A549 (cell line): Measurements from ENCODE around the gene SCARB1. TPM values are rescaled to one million over a fixed set of nuclear protein-coding genes. Genes with fewer than 3 reads are reported as not detected.

ENCODE experiments used
- ATAC-seq, 2 experiments: fragments of 200-7000 bp in 1 of 2; fragments of >200 bp in 1 of 2; cut with Nextera tagmentation in 1 of 2; cut with Tn5 transposase in 1 of 2; 3 replicates each; pipeline versions ENCODE4 v1.8.0 to v1.9.1; 2018 to 2020; ENCODE audit warnings: mild to moderate bottlenecking in 1 of 2, moderate library complexity in 1 of 2
- CTCF ChIA-PET: fragments of 300-600 bp; sonication (Branson Sonifier 250); formaldehyde crosslinking; extraction: SDS; loops from one replicate; lab custom pipeline; 2021; ENCODE audit warnings: antibody characterized with exemption, inconsistent platforms; lab: Yijun Ruan, JAX
- POLR2A ChIA-PET: fragments of 350-600 bp; formaldehyde crosslinking; extraction: SDS; loops from one replicate; lab custom pipeline; 2021; ENCODE audit warnings: antibody characterized with exemption, inconsistent platforms; lab: Yijun Ruan, JAX
- DNase-seq, 2 experiments: peaks; one replicate each; pipeline versions ENCODE4 v3.0.0 to v3.0.0-alpha.2; 2011 to 2016; ENCODE audit warnings: low read depth in 1 of 2, low spot score in 1 of 2
- FAIRE-seq: peaks from 2 replicates; lab custom pipeline; 2011; peaks lifted over from hg19 to GRCh38; lab: Jason Lieb, UNC
- H3K27ac ChIP-seq, 2 experiments: fragments of >200 bp; sonication (Bioruptor Twin); formaldehyde crosslinking; 3 replicates each; pipeline ENCODE4 v1.5.1; 2016 to 2017
- H3K4me1 ChIP-seq: fragments of >200 bp; sonication (Bioruptor Twin); formaldehyde crosslinking; 3 replicates; pipeline ENCODE4 v1.6.1; 2016
- H3K4me2 ChIP-seq: fragments of >200 bp; sonication (Bioruptor Twin); formaldehyde crosslinking; 3 replicates; pipeline ENCODE4 v1.6.1; 2016
- H3K4me3 ChIP-seq: fragments of >200 bp; sonication (Bioruptor Twin); formaldehyde crosslinking; 3 replicates; pipeline ENCODE4 v1.5.1; 2016
- H3K9me3 ChIP-seq: fragments of >200 bp; sonication (Bioruptor Twin); formaldehyde crosslinking; 3 replicates; pipeline ENCODE4 v1.6.1; 2016
- BHLHE40 ChIP-seq: IDR thresholded peaks from 2 replicates; pipeline ENCODE4 v1.6.1; 2012; ENCODE audit warnings: low read depth, low read length, inconsistent platforms
- EHF ChIP-seq: fragments of 250-450 bp; sonication (Bioruptor Pico); IDR thresholded peaks from 2 replicates; pipeline ENCODE4 v1.5.0; 2020; ENCODE audit warnings: mild to moderate bottlenecking
- FOSB ChIP-seq: fragments of 250-450 bp; sonication (Bioruptor Pico); IDR thresholded peaks from 2 replicates; pipeline ENCODE4 v1.5.0; 2020; ENCODE audit warnings: mild to moderate bottlenecking, moderate library complexity
- GATA3 ChIP-seq: IDR thresholded peaks from 2 replicates; pipeline ENCODE4 v1.6.1; 2012; ENCODE audit warnings: borderline replicate concordance
- HES2 ChIP-seq: fragments of >200 bp; sonication (Bioruptor Twin); formaldehyde crosslinking; IDR thresholded peaks from 2 replicates; pipeline ENCODE4 v1.6.1; 2016
- HEYL ChIP-seq: fragments of 250-450 bp; sonication (Bioruptor Pico); IDR thresholded peaks from 2 replicates; pipeline ENCODE4 v1.8.0; 2021; ENCODE audit warnings: mild to moderate bottlenecking, moderate library complexity
- HOXA7 ChIP-seq: fragments of 250-450 bp; sonication (Bioruptor Pico); IDR thresholded peaks from 2 replicates; pipeline ENCODE4 v1.5.0; 2020; ENCODE audit warnings: mild to moderate bottlenecking, moderate library complexity
- HOXB5 ChIP-seq: fragments of 250-450 bp; sonication (Bioruptor Pico); IDR thresholded peaks from 2 replicates; pipeline ENCODE4 v1.5.0; 2020; ENCODE audit warnings: mild to moderate bottlenecking, moderate library complexity
- MAFK ChIP-seq: fragments of 450-650 bp; IDR thresholded peaks from 2 replicates; pipeline ENCODE4 v1.6.1; 2014; ENCODE audit not compliant: partially characterized antibody
- NFE2L2 ChIP-seq: fragments of 150-350 bp; conservative IDR thresholded peaks from 2 replicates; pipeline ENCODE4 v1.6.1; 2014; ENCODE audit warnings: low read length
- NPAS2 ChIP-seq: fragments of 250-450 bp; sonication (Bioruptor Pico); IDR thresholded peaks from 2 replicates; pipeline ENCODE4 v1.8.0; 2022; ENCODE audit warnings: mild to moderate bottlenecking, moderate library complexity, borderline replicate concordance
- PBX3 ChIP-seq: IDR thresholded peaks from 2 replicates; pipeline ENCODE4 v1.6.1; 2012
- PHF8 ChIP-seq: fragments of 200-600 bp; sonication (generic); IDR thresholded peaks from 2 replicates; pipeline ENCODE4 v1.6.1; 2016; ENCODE audit warnings: low read depth, mild to moderate bottlenecking, antibody characterized with exemption, moderate library complexity, borderline replicate concordance
- RNF2 ChIP-seq: fragments of 200-600 bp; sonication (generic); IDR thresholded peaks from 2 replicates; pipeline ENCODE4 v1.6.1; 2016; ENCODE audit warnings: low read depth, mild to moderate bottlenecking, antibody characterized with exemption, moderate library complexity, borderline replicate concordance
- TFCP2L1 ChIP-seq: fragments of 250-450 bp; sonication (Bioruptor Pico); IDR thresholded peaks from 2 replicates; pipeline ENCODE4 v1.5.0; 2021; ENCODE audit warnings: mild to moderate bottlenecking
- TP53 ChIP-seq: fragments of 250-450 bp; sonication (Bioruptor Pico); IDR thresholded peaks from 2 replicates; pipeline ENCODE4 v1.5.0; 2021; ENCODE audit warnings: mild to moderate bottlenecking, moderate library complexity
- ZC3H11A ChIP-seq: fragments of 450-650 bp; IDR thresholded peaks from 2 replicates; pipeline ENCODE4 v1.6.1; 2014; ENCODE audit warnings: antibody characterized with exemption, mild to moderate bottlenecking
- ZNF302 ChIP-seq: fragments of 250-450 bp; sonication (Bioruptor Pico); IDR thresholded peaks from 2 replicates; pipeline ENCODE4 v1.9.0; 2021; ENCODE audit warnings: inconsistent platforms, mild to moderate bottlenecking, moderate library complexity
- WGBS: methylation state at CpG from one replicate; pipeline ENCODE4 v1.1.6; 2017; ENCODE audit errors: missing lambda C conversion rate; 5-methylcytosine and 5-hydroxymethylcytosine counted together
- polyA plus RNA-seq, 4 experiments: library from polyadenylated mRNA; depleted of rRNA in 3 of 4; stranded (reverse); fragments of >200 nt; fragmentation: RNase III in 1 of 4; extraction: RNeasy Plus Mini Kit Qiagen cat#74134 plus additional on column Dnase treatment in 1 of 4; gene quantifications; 2 replicates in 3 of 4; 3 replicates in 1 of 4; pipeline ENCODE4 v1.2.3, GENCODE V29; 2011 to 2017
- TF ChIP-seq, protein P1 (sequence below): fragments of 200-600 bp; sonication (generic); IDR thresholded peaks from 2 replicates; pipeline ENCODE4 v1.6.1; 2016; ENCODE audit warnings: antibody characterized with exemption, mild to moderate bottlenecking, moderate library complexity
- TF ChIP-seq, protein P2 (sequence below): IDR thresholded peaks from 2 replicates; pipeline ENCODE4 v1.6.1; 2012

The SCARB1 gene
- polyA plus RNA-seq, 2 of the 4 experiments (the other 2 are of a cell fraction): 81.1 to 154 TPM

- TF ChIP-seq, protein P1, sequence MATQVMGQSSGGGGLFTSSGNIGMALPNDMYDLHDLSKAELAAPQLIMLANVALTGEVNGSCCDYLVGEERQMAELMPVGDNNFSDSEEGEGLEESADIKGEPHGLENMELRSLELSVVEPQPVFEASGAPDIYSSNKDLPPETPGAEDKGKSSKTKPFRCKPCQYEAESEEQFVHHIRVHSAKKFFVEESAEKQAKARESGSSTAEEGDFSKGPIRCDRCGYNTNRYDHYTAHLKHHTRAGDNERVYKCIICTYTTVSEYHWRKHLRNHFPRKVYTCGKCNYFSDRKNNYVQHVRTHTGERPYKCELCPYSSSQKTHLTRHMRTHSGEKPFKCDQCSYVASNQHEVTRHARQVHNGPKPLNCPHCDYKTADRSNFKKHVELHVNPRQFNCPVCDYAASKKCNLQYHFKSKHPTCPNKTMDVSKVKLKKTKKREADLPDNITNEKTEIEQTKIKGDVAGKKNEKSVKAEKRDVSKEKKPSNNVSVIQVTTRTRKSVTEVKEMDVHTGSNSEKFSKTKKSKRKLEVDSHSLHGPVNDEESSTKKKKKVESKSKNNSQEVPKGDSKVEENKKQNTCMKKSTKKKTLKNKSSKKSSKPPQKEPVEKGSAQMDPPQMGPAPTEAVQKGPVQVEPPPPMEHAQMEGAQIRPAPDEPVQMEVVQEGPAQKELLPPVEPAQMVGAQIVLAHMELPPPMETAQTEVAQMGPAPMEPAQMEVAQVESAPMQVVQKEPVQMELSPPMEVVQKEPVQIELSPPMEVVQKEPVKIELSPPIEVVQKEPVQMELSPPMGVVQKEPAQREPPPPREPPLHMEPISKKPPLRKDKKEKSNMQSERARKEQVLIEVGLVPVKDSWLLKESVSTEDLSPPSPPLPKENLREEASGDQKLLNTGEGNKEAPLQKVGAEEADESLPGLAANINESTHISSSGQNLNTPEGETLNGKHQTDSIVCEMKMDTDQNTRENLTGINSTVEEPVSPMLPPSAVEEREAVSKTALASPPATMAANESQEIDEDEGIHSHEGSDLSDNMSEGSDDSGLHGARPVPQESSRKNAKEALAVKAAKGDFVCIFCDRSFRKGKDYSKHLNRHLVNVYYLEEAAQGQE: no peak
- TF ChIP-seq HOXB5 (peak; percentile 87; the same call in 1 of the 2 replicates), MAFK (peak; percentile 100), ZNF302 (CRISPR knock-in tag) (peak; percentile 86), NPAS2 (peak; percentile 6; the same call in 1 of the 2 replicates), HEYL (CRISPR knock-in tag) (peak; percentile 67; the same call in 1 of the 2 replicates), TP53 (CRISPR knock-in tag) (no peak), BHLHE40 (no peak), NFE2L2 (peak; percentile 100), FOSB (CRISPR knock-in tag) (0 out of 2 replicates have a peak, but pooled peaks have one; percentile 19), PHF8 (no peak), TFCP2L1 (CRISPR knock-in tag) (no peak), HES2 (no peak), EHF (peak; percentile 84), HOXA7 (CRISPR knock-in tag) (no peak), ZC3H11A (no peak)
- TF ChIP-seq, protein P2, sequence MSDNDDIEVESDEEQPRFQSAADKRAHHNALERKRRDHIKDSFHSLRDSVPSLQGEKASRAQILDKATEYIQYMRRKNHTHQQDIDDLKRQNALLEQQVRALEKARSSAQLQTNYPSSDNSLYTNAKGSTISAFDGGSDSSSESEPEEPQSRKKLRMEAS: peak; percentile 79
Observed at GRCh38 chr12:124867401-124867930, 3.8 kb upstream of the SCARB1 start (continued).

GRCh38 chr12:124866883-124867400 lies 3.3 kb upstream of the SCARB1 start:
- no peaks in the 10 kb centered on the region for H3K9me3 ChIP-seq
- ATAC-seq: no peak
- DNase-seq: no peak
- H3K4me1 ChIP-seq: peaks cover 25% of the 10 kb centered on the region
- no peak overlapping the region for H3K4me3 ChIP-seq
- ChIA-PET CTCF (interaction anchor here (1.2 kb wide), 1 partner anchor 73 kb away, joined by 3 read pairs; no protein-coding TSS in a partner anchor), POLR2A (no interaction called here)
- no peak for FAIRE-seq
- peak overlapping the region; percentile 66 to 81 for H3K27ac ChIP-seq
- whole genome bisulfite sequencing: 89% methylated on average over 9 of the region's 9 CpGs
- no peak for TF ChIP-seq TFCP2L1 (CRISPR knock-in tag)
- TF ChIP-seq FOSB (CRISPR knock-in tag): no peak
- no peak for TF ChIP-seq PBX3
- H3K4me2 ChIP-seq: peak overlapping the region; percentile 54

DNA sequence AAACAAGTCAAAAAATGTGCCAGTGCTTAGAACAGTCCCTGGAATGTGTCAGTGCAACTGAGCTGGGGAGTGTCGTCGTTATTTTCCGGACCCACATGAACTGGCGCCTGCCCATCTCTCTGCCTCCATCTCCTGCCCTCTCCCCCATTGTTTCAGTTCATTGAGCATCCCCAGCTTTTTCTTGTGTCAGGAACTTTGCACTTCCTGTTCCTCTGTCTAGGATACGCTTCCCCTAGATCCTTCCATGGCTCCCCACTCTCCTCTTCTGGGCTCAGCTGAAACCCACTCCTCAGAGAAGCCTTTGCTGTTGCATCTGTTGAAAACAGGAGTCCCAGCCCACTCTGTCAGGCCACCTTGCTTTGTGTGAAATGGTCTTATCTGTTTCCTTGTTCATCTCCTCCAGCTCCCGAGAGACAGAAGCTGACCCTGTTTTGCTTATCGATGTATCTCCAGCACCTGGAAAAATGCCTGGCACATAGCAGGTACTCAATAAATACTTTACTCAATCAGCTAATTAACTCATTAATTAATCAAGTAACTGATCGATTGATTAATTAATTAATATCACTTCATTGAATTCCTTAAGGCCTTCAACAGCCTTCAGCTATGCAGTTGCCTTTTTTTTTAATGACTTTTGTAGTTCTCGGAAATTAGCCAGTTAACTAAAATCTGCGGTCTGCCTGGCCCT lies 2.7 kb upstream of the SCARB1 start:
- ChIA-PET CTCF (interaction anchor here (1.1 to 1.2 kb wide), 2 partner anchors 33 to 74 kb away, joined by 3 to 5 read pairs; no protein-coding TSS in a partner anchor), POLR2A (no interaction called here)
- Histone ChIP-seq H3K4me2 (no peak overlapping the region), H3K9me3 (no peaks in the 10 kb centered on the region), H3K27ac (peak overlapping the region; percentile 66 to 81), H3K4me1 (peaks cover 31% of the 10 kb centered on the region)
- FAIRE-seq (no peak), DNase-seq (no peak)
- 81% methylated on average over 10 of the region's 10 CpGs for WGBS
- TF ChIP-seq RNF2 (no peak), ZC3H11A (no peak), GATA3 (no peak)
- TF ChIP-seq, all 56 proteins: peak for 0
- ATAC-seq: no peak
- no peak overlapping the region for H3K4me3 ChIP-seq
